Stimulated activated CD8-positive, alpha-beta memory T cell treated with anti-CD3 and anti-CD28 coated beads, Interleukin-7, amount 100 ng/mL, for 4 hours (primary cell): Measurements from ENCODE around the gene CCNQ.
A peak's percentile ranks its signal among the peaks of the same experiment; 100 is the strongest.

Source experiments
- DNase-seq, 2 donors: peaks; one replicate each; pipeline ENCODE4 v3.0.0-alpha.2; 2020; ENCODE audit warnings: low read depth in 2 of 2

Gene CCNQ

DNA sequence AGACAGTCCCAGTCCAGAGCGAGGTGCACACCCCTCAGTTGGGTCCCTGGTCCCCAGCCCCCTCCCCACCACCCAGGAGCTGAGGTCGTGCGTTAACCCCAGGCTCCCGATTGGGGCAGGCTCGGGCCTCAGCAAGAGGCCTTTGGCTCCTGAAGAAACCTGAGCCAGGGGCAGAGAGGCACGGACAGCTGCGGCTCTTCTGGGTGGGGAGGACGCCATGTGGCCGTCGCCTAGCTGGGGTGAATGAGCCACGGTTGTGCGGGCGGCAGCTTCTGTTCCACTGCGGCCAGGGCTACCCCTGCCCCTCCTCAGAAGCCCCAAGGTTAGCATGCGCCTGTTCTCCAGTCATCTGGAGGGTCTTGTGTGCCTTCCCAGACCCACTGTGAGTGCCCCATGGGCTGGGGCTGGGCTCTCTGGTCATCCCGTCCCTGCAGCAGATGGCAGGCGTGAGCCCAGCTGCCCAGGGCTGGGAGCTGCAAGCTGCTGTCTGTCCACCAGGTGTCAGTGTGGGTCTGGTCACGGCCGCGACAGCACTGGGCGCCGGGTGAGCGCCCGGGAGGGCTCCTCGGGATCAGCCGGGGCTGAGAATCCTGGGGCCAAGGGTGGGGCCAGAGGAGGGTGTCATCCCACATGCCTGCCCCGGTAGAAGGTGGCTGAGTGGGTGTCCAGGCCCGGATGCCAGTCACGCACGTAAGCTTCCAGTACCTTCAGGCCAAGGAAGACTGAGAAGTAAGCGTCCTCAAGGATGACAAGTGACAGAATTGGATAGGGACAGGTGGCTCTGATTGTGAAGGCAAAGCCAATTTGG, 59.6 kb downstream of the CCNQ start:
- peak; percentile 3 to 17 for DNase-seq

DNA sequence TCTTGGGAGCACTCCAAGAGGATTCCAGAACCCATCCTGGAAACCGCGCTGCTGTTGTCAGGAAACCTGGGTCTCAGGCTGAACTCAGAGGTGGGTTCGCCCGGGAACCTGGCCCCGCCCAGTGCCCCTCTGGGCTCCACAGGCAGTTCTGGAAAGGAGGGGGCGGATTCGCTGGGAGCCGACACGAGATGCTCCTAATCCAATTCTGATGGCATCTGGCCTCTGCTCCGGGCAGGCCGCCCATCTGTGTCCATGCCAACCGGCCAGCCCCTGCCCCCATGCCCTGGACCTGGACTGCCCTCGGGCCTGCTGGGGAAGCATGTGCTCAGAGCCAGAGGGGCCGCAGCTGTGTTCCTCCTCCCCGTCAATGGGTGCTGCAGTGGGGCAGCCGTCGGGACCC, 60.5 kb downstream of the CCNQ start:
- no peak for DNase-seq
